Measurements from ENCODE around the gene EYA2. TPM values are rescaled to one million over a fixed set of nuclear protein-coding genes. Genes with fewer than 3 reads are reported as not detected.

The EYA2 gene
- total RNA-seq, 4 donors from 2014 or later, result 2.0 to 11.0 (median 5.6) TPM

- no peak for TF ChIP-seq POLR2A (IDR thresholded peaks at IDR 0.05)
- H3K27ac ChIP-seq, result no peak overlapping the region
- H3K36me3 ChIP-seq, result no peaks in the 10 kb centered on the region
- H3K9me3 ChIP-seq, result no peaks in the 10 kb centered on the region
- no peaks in the 10 kb centered on the region for H3K27me3 ChIP-seq
- intact Hi-C loops (cut with DNase I; ENCODE audit: low total_unique reads), result no loop called here
- H3K4me1 ChIP-seq, result no peaks in the 10 kb centered on the region
- H3K4me3 ChIP-seq, result no peak overlapping the region
- DNase-seq, result no peak
Measured at GRCh38 chr20:46970937-46971630, 76.4 kb downstream of the EYA2 start.

DNA sequence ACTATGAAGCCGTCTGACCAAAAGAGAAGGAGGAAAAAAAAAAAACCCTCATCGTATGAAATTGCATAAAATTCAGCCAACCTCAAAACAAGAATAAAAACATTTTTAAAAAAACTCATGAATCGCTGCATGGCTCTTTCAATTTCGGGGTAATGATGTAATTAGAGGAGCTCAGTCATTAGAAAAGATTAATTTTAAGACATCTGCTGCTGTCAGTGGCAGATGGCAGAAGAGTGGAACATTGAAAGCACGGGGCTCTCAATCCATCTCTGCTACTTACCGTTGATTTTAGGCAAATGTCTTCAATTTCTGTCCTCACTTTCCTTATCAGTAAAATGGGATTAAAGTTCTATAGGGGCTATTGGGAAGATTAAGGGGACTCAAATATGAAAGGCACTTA is 79.1 kb downstream of the EYA2 start:
- H3K36me3 ChIP-seq, result no peaks in the 10 kb centered on the region
- H3K4me3 ChIP-seq, result no peak overlapping the region
- no peak overlapping the region for H3K27ac ChIP-seq
- no peaks in the 10 kb centered on the region for H3K9me3 ChIP-seq
- no peak for DNase-seq
- no peaks in the 10 kb centered on the region for H3K4me1 ChIP-seq
- intact Hi-C loops (cut with DNase I; ENCODE audit: low total_unique reads), result no loop called here
- TF ChIP-seq, protein P1, sequence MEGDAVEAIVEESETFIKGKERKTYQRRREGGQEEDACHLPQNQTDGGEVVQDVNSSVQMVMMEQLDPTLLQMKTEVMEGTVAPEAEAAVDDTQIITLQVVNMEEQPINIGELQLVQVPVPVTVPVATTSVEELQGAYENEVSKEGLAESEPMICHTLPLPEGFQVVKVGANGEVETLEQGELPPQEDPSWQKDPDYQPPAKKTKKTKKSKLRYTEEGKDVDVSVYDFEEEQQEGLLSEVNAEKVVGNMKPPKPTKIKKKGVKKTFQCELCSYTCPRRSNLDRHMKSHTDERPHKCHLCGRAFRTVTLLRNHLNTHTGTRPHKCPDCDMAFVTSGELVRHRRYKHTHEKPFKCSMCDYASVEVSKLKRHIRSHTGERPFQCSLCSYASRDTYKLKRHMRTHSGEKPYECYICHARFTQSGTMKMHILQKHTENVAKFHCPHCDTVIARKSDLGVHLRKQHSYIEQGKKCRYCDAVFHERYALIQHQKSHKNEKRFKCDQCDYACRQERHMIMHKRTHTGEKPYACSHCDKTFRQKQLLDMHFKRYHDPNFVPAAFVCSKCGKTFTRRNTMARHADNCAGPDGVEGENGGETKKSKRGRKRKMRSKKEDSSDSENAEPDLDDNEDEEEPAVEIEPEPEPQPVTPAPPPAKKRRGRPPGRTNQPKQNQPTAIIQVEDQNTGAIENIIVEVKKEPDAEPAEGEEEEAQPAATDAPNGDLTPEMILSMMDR (IDR thresholded peaks at IDR 0.05), result no peak
- no peak for TF ChIP-seq POLR2A (IDR thresholded peaks at IDR 0.05)
- H3K27me3 ChIP-seq, result no peaks in the 10 kb centered on the region

DNA sequence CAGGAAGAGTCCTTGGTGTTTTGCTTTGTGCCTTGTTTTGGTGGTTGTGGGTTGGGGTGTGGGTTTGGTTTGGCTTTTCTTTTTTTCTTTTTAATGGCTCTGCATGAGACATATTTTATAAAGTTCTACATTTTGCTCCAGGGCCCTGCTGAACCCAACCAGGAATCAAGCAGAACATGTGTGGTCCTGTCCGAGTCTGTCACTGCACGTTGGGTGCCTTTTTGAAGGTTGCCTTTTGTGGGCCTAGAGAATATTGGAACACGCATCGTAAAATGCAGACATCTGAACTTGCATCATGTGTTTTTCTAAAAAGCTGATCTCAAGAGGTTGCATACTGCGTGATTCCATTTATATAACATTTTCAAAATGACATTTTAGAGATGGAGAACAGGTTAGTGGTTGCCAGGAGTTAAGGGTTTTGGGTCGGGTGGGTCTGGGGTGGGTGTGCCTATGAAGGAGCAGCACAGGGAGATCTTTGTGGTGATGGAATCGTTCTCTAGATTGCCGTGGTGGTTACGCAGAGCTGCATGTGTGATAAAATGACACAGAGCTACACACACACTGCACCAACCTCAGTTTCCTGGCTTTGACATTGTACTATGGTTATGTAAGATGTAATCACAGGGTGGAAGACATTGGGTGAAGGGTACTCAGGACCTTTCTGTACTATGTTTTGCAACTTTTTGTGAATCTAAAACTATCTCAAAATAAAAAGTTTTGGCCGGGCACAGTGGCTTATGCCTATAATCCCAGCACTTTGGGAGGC is 80.2 kb downstream of the EYA2 start:
- Histone ChIP-seq H3K27ac (no peak overlapping the region), H3K9me3 (no peaks in the 10 kb centered on the region), H3K36me3 (no peaks in the 10 kb centered on the region), H3K4me1 (no peaks in the 10 kb centered on the region), H3K27me3 (no peaks in the 10 kb centered on the region), H3K4me3 (no peak overlapping the region)
- intact Hi-C loops (cut with DNase I; ENCODE audit: low total_unique reads), result no loop called here
- DNase-seq, result no peak
- no peak for TF ChIP-seq POLR2A (IDR thresholded peaks at IDR 0.05)
- TF ChIP-seq, protein P1 (IDR thresholded peaks at IDR 0.05), result no peak

DNA sequence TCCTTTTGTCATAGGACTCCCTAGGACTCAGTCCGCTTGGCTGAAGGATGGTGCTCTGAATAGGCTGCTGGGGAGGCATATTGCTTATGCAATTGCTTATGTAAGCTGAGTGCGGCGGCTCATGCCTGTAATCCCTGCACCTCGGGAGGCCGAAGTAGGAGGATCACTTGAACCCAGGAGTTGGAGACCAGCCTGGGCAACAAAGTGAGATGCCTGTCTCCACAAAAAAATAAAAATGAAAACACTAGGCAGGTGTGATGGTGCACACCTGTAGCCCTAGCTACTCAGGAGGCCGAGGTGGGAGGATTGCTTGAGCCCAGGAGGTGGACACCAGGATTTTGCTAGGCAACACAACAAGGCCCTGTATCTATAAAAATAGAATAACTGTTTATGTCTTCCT is 81.3 kb downstream of the EYA2 start:
- intact Hi-C loops (cut with DNase I; ENCODE audit: low total_unique reads), result no loop called here
- H3K36me3 ChIP-seq, result no peaks in the 10 kb centered on the region
- no peaks in the 10 kb centered on the region for H3K9me3 ChIP-seq
- TF ChIP-seq, protein P1 (IDR thresholded peaks at IDR 0.05), result no peak
- TF ChIP-seq POLR2A (IDR thresholded peaks at IDR 0.05), result no peak
- no peak for DNase-seq
- H3K27ac ChIP-seq, result no peak overlapping the region
- H3K4me1 ChIP-seq, result no peaks in the 10 kb centered on the region
- no peak overlapping the region for H3K4me3 ChIP-seq
- no peaks in the 10 kb centered on the region for H3K27me3 ChIP-seq

DNA sequence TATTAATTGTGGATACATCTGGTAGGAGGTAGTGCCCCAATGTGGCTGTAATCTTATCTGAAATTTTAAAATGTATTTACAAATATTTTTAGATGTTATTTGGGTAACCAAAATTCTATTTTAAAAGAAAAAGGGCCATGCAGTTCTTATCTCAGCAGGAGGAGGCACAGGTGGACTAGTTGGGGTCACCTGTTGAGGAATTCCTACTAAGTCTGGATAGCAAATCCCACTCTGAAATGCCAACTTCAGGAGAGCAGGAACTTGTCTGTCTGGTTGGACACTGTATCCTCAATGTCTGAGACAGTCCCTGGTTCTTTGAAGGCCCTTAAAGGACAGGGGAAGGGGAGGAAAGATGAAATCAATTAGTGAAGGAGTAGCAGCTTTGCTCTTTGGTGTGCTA is 82.6 kb downstream of the EYA2 start:
- Histone ChIP-seq H3K36me3 (no peaks in the 10 kb centered on the region), H3K4me3 (no peak overlapping the region), H3K9me3 (no peaks in the 10 kb centered on the region), H3K27me3 (no peaks in the 10 kb centered on the region), H3K27ac (no peak overlapping the region), H3K4me1 (no peaks in the 10 kb centered on the region)
- intact Hi-C loops (cut with DNase I; ENCODE audit: low total_unique reads), result no loop called here
- no peak for DNase-seq
- TF ChIP-seq POLR2A (IDR thresholded peaks at IDR 0.05), result no peak
- TF ChIP-seq, protein P1 (IDR thresholded peaks at IDR 0.05), result no peak
